IMR-90 (cell line): ENCODE measurements around the gene NOL9. TPM values are rescaled to one million over a fixed set of nuclear protein-coding genes. Genes with fewer than 3 reads are reported as not detected.

ENCODE experiments used
- ATAC-seq: fragments of 200-7000 bp; cut with Tn5 transposase; 2 replicates; pipeline ENCODE4 v1.9.1; 2020; ENCODE audit warnings: low read depth, mild to moderate bottlenecking, moderate library complexity
- BruUV-seq: library from RNA; stranded (reverse); fragments of 400-500 nt; replicated peaks from 2 replicates; lab custom pipeline; 2021; lab: Mats Ljungman, UMichigan
- CTCF ChIA-PET: fragments of 300-600 bp; formaldehyde crosslinking; extraction: SDS; loops from one replicate; lab custom pipeline; 2021; ENCODE audit warnings: antibody characterized with exemption; lab: Yijun Ruan, JAX
- POLR2A ChIA-PET: fragments of 300-600 bp; sonication (Branson Sonifier 250); formaldehyde crosslinking; loops from one replicate; lab custom pipeline; 2022; ENCODE audit warnings: antibody characterized with exemption; ENCODE audit not compliant: unreplicated experiment; lab: Charles Lee
- DNase-seq: peaks from one replicate; pipeline ENCODE4 v3.0.0; 2013
- H2AFZ ChIP-seq: replicated peaks from 2 replicates; pipeline ENCODE3; 2013; ENCODE audit warnings: low read length, mild to moderate bottlenecking; ENCODE audit not compliant: poor library complexity
- H2AK5ac ChIP-seq: 2 replicates; pipeline ENCODE4 v1.6.1; 2013; ENCODE audit warnings: low read depth, low read length, inconsistent platforms
- H2AK9ac ChIP-seq: replicated peaks from 2 replicates; pipeline ENCODE3; 2013; ENCODE audit warnings: mild to moderate bottlenecking, low read depth, low read length, moderate library complexity; ENCODE audit not compliant: poor library complexity
- H2BK120ac ChIP-seq: 2 replicates; pipeline ENCODE4 v1.6.1; 2013; ENCODE audit warnings: low read depth, low read length, inconsistent platforms
- H2BK15ac ChIP-seq: 3 replicates; pipeline ENCODE4 v1.6.1; 2013; ENCODE audit warnings: low read depth, low read length, inconsistent platforms
- H2BK20ac ChIP-seq: 2 replicates; pipeline ENCODE4 v1.6.1; 2013; ENCODE audit warnings: low read depth, mild to moderate bottlenecking, inconsistent platforms, low read length, moderate library complexity
- H2BK5ac ChIP-seq: 2 replicates; pipeline ENCODE4 v1.6.1; 2013; ENCODE audit warnings: mild to moderate bottlenecking, low read depth, low read length, inconsistent platforms; ENCODE audit not compliant: poor library complexity, severe bottlenecking
- H3K14ac ChIP-seq: replicated peaks from 2 replicates; pipeline ENCODE4 v1.6.1; 2013; ENCODE audit warnings: low read depth, low read length, inconsistent platforms
- H3K18ac ChIP-seq: 2 replicates; pipeline ENCODE4 v1.6.1; 2013; ENCODE audit warnings: low read depth, low read length, control low read depth
- H3K23ac ChIP-seq: 2 replicates; pipeline ENCODE4 v1.6.1; 2013; ENCODE audit warnings: low read depth, low read length, inconsistent platforms
- H3K27ac ChIP-seq: 2 replicates; pipeline ENCODE4 v1.5.1; 2013; ENCODE audit warnings: mild to moderate bottlenecking, control low read depth, low read length; ENCODE audit not compliant: insufficient read depth
- H3K27me3 ChIP-seq: 2 replicates; pipeline ENCODE4 v1.6.1; 2013; ENCODE audit warnings: low read length; ENCODE audit not compliant: control insufficient read depth, insufficient read depth
- H3K36me3 ChIP-seq: 2 replicates; pipeline ENCODE4 v1.6.1; 2013; ENCODE audit warnings: low read length, mixed read lengths; ENCODE audit not compliant: control insufficient read depth, insufficient read depth
- H3K4ac ChIP-seq: 2 replicates; pipeline ENCODE4 v1.6.1; 2013; ENCODE audit warnings: low read depth, low read length, inconsistent platforms
- H3K4me1 ChIP-seq: 2 replicates; pipeline ENCODE4 v1.6.1; 2013; ENCODE audit warnings: low read length, mixed read lengths; ENCODE audit not compliant: control insufficient read depth, insufficient read depth
- H3K4me2 ChIP-seq: 2 replicates; pipeline ENCODE4 v1.6.1; 2013; ENCODE audit warnings: low read depth, mild to moderate bottlenecking, control low read depth, low read length, moderate library complexity
- H3K4me3 ChIP-seq: 2 replicates; pipeline ENCODE4 v1.5.1; 2013; ENCODE audit warnings: low read depth, mild to moderate bottlenecking, control low read depth, low read length, moderate library complexity; ENCODE audit not compliant: insufficient read depth
- H3K56ac ChIP-seq: 2 replicates; pipeline ENCODE4 v1.6.1; 2013; ENCODE audit warnings: low read length, inconsistent platforms; ENCODE audit not compliant: insufficient read depth; ENCODE audit errors: extremely low read depth
- H3K79me1 ChIP-seq, 2 experiments: 2 replicates each; pipeline ENCODE4 v1.6.1; 2013; ENCODE audit warnings: low read length in 2 of 2, inconsistent platforms in 1 of 2, low read depth in 1 of 2
- H3K9ac ChIP-seq: 2 replicates; pipeline ENCODE4 v1.6.1; 2013; ENCODE audit warnings: low read depth, low read length, control low read depth
- H3K9me1 ChIP-seq: 2 replicates; pipeline ENCODE4 v1.6.1; 2013; ENCODE audit warnings: low read length, inconsistent platforms; ENCODE audit not compliant: insufficient read depth
- H3K9me3 ChIP-seq: 2 replicates; pipeline ENCODE4 v1.6.1; 2013; ENCODE audit warnings: low read length; ENCODE audit not compliant: control insufficient read depth, insufficient read depth
- H4K20me1 ChIP-seq: 2 replicates; pipeline ENCODE4 v1.6.1; 2013; ENCODE audit warnings: low read length, inconsistent platforms; ENCODE audit not compliant: insufficient read depth
- H4K5ac ChIP-seq: 2 replicates; pipeline ENCODE4 v1.6.1; 2013; ENCODE audit warnings: mild to moderate bottlenecking, low read depth, low read length, control low read depth
- H4K8ac ChIP-seq, 2 experiments: 2 replicates each; pipeline ENCODE4 v1.6.1; 2013; ENCODE audit warnings: low read depth in 2 of 2, low read length in 2 of 2, control low read depth in 1 of 2, inconsistent platforms in 1 of 2
- H4K91ac ChIP-seq: 2 replicates; pipeline ENCODE4 v1.6.1; 2013; ENCODE audit warnings: low read depth, low read length, inconsistent platforms; ENCODE audit not compliant: insufficient read depth
- BHLHE40 ChIP-seq: fragments of 150-350 bp; IDR thresholded peaks from 2 replicates; pipeline ENCODE4 v1.6.1; 2016; ENCODE audit warnings: mild to moderate bottlenecking, low read depth, low read length
- CEBPB ChIP-seq: IDR thresholded peaks from 2 replicates; pipeline ENCODE4 v1.6.1; 2012; ENCODE audit warnings: low read depth, low read length, improper control_type of control experiment
- CHD1 ChIP-seq: IDR thresholded peaks from 2 replicates; pipeline ENCODE4 v1.6.1; 2012; ENCODE audit warnings: low read depth, low read length, improper control_type of control experiment
- CTCF ChIP-seq: conservative IDR thresholded peaks from 2 replicates; pipeline ENCODE4 v1.5.1; 2012; ENCODE audit warnings: mild to moderate bottlenecking, low read depth, low read length, improper control_type of control experiment
- ELK1 ChIP-seq: fragments of 150-350 bp; IDR thresholded peaks from 2 replicates; pipeline ENCODE4 v1.6.1; 2016; ENCODE audit warnings: low read depth, mild to moderate bottlenecking, low read length, moderate library complexity, borderline replicate concordance
- MXI1 ChIP-seq: IDR thresholded peaks from 2 replicates; pipeline ENCODE4 v1.6.1; 2012; ENCODE audit warnings: low read depth, mild to moderate bottlenecking, low read length, moderate library complexity, borderline replicate concordance
- NFE2L2 ChIP-seq: fragments of 150-350 bp; IDR thresholded peaks from 2 replicates; pipeline ENCODE4 v1.6.1; 2016; ENCODE audit warnings: low read depth, mild to moderate bottlenecking, low read length
- SMC3 ChIP-seq: fragments of 150-350 bp; IDR thresholded peaks from 2 replicates; pipeline ENCODE4 v1.6.1; 2016; ENCODE audit warnings: low read depth, mild to moderate bottlenecking, antibody characterized with exemption, low read length, moderate library complexity
- WGBS, 2 experiments: methylation state at CpG; one replicate each; pipeline versions ENCODE4 v1.1.5 to v1.1.7; 2013; ENCODE audit warnings: missing lambda C conversion rate in 2 of 2; ENCODE audit not compliant: insufficient read length in 1 of 2; ENCODE audit errors: extremely low coverage in 2 of 2; 5-methylcytosine and 5-hydroxymethylcytosine counted together
- dilution Hi-C: fragments of 300-500 bp; cut with HindIII; formaldehyde crosslinking; loops from one replicate; pipeline ENCODE4 v1.14.3; 2018; ENCODE audit warnings: low sequenced_read_pairs; ENCODE audit not compliant: unreplicated experiment
- in situ Hi-C: fragments of 300-500 bp; cut with MboI; formaldehyde crosslinking; loops from 3 replicates; pipeline ENCODE4 v1.14.3; 2019; ENCODE audit warnings: low sequenced_read_pairs, inconsistent platforms, mixed read lengths
- intact Hi-C: fragments of 100-400 bp; cut with micrococcal nuclease; formaldehyde crosslinking; loops from 2 replicates; pipeline ENCODE4 v1.10.0; 2022
- polyA plus RNA-seq, 3 experiments: library from polyadenylated mRNA; depleted of rRNA; stranded (reverse); fragments of >200 nt; gene quantifications; 2 replicates each; pipeline ENCODE4 v1.2.3, GENCODE V29; 2012; ENCODE audit warnings: low replicate concordance in 1 of 3
- total RNA-seq: library from RNA; depleted of rRNA; stranded (reverse); fragments of >200 nt; gene quantifications from 2 replicates; pipeline ENCODE4 v1.2.3, GENCODE V29; 2012

The NOL9 gene
- total and polyA plus RNA-seq, 2 of the 4 experiments (the other 2 are of a cell fraction) = 13.0 to 19.2 TPM

GRCh38 chr1:6497867-6498575 lies 56.3 kb downstream of the NOL9 start (continued):
- TF ChIP-seq MXI1 (no peak), NFE2L2 (no peak)

DNA sequence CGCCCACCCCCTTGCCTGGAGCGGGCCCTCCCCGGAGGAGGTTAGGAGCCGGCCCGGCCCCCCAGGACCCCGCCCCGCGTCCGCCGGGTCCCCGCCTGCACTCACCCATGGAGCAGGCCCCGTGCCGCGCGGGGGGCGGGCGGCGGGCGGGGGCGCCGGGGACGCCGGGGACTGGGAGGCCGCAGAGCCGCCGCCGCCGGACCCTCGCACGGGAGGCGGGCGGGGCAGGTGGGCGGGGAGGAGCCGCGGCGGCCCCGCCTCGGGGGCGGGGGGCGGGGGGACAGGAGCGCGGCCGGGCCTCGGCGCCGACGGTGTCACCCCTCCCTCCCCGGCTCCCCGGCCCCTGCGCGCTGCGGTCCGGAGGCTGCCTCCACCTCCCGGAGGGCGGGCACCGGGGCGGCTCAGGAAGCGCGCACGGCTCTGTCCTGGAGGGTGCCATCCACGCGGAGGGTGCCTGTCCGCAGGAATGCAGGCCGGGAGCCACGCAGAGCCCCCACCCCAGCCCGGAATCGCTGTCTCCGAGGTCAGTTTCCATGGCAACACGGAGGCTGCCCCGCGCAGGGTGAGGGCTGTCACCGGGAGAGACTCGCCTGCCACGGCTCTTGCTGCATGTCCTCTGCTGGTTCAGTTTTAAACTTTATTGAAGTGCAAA lies 57.0 kb downstream of the NOL9 start:
- Histone ChIP-seq H2BK15ac (no peak overlapping the region), H3K4ac (peak overlapping the region; percentile 64), H3K14ac (peak overlapping the region; percentile 87; the same call in 1 of the 2 replicates), H4K8ac (peak overlapping the region in 1 of 2 experiments; percentile 17; a peak in 1 of 4 replicates), H2BK20ac (no peak overlapping the region), H3K36me3 (no peaks in the 10 kb centered on the region), H2BK120ac (no peak overlapping the region), H3K9me1 (0 out of 2 replicates have a peak, but pooled peaks cover 2% of the 10 kb centered on the region), H4K20me1 (no peaks in the 10 kb centered on the region), H3K23ac (peak overlapping the region; percentile 33; the same call in 1 of the 2 replicates), H3K18ac (0 out of 2 replicates have a peak overlapping the region, but pooled peaks have one; percentile 2), H2AFZ (peak overlapping the region; percentile 96), H3K27ac (no peak overlapping the region; the same call in 1 of the 2 replicates), H3K79me1 (peaks cover 0 to 6% of the 10 kb centered on the region in 2 experiments; a peak in 1 of 4 replicates), H2BK5ac (no peak overlapping the region), H2AK9ac (no peak overlapping the region), H3K4me3 (peak overlapping the region; percentile 78), H3K4me1 (peaks cover 9% of the 10 kb centered on the region), H4K5ac (0 out of 2 replicates have a peak overlapping the region, but pooled peaks have one; percentile 4), H3K9me3 (no peaks in the 10 kb centered on the region), H2AK5ac (no peak overlapping the region), H3K9ac (peak overlapping the region; percentile 82), H3K4me2 (peak overlapping the region; percentile 89), H4K91ac (no peak overlapping the region), H3K27me3 (peaks cover 7% of the 10 kb centered on the region), H3K56ac (no peak overlapping the region)
- dilution Hi-C loops (no loop called here), intact Hi-C loops (no loop called here), in situ Hi-C loops (loop anchor here (10.0 kb wide), 1 partner anchor 147 kb away; no protein-coding TSS in a partner anchor)
- CTCF ChIA-PET = no interaction called here
- BruUV-seq = no TSS peak
- POLR2A ChIA-PET = no interaction called here
- no peak for DNase-seq
- ATAC-seq = peak; percentile 89
- TF ChIP-seq MXI1 = peak; percentile 19; the same call in 1 of the 2 replicates
- TF ChIP-seq CTCF = no peak
- no peak for TF ChIP-seq CHD1
- no peak for TF ChIP-seq ELK1
- no peak for TF ChIP-seq CEBPB
- TF ChIP-seq SMC3 = no peak
- TF ChIP-seq BHLHE40 = no peak
- no peak for TF ChIP-seq NFE2L2
- WGBS, 2 experiments = 0% methylated on average over 13 of the region's 74 CpGs; no CpG with 5 or more reads in 1 of the 2 experiments
